ENCODE data around the gene ADGRB3.
"Not testable (repeated sequence)": the region's sequence is repeated elsewhere in the genome, so short reads cannot be mapped to it uniquely, and the experiment has no call there.

The ADGRB3 gene

DNA sequence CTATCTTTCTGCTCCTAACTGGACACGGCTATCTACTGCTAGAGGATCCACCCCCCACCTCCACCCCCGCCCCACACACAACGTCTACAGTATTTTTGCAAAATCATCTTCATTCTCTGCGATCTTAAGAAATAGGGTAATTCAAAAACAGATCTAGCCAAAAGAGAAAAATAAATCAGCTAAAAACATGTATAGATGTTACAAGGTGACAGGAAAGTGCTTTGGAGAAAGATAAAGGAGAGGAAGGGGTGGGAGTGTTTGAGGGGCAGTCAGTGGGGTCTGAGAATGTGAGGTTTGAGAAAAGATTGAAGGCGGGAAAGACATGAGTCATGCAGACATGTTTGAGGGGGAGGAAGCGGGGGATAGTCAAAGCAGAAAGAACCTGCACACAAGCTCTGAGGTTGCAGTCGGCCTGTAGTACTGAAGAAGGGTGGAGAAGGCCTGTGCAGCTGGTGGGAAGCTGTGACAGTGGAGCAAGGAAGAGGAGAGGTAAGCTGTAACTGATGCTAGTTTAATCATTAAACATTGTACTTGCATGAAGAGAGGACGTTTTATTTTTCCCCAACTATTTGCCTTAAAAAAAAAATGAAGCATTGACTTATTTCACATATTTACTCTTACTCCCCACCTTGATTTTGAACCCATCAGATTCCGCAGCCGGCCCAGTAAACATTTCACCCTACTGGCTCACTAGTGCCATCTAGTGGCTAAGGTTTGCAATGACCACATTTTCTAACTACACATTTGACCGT is 332.6 kb downstream of the ADGRB3 start:
- DNase-seq = peak; percentile 56

- no peak for DNase-seq
These were observed 333.2 kb downstream of the ADGRB3 start for GRCh38 chr6:68968301-68968649.

DNA sequence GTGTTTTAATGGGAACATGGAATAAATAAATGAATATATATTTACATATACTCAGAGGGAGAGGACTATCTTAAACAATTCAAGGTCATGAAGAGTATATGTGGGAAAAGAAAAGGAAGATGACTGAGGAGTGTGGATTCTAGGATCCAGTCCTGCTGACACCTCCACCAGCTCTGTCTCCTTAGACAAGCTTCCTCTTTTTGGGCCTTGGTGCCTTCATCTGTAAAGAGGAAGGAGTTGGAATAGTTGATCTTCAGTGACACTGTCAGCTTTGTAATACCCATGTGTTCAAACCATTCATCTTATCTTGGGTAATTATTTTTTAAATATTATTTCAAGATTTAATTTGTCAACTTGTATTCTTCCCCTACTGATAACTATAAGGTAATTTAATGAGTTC is 338.0 kb downstream of the ADGRB3 start:
- DNase-seq = no peak

GRCh38 chr6:68975064-68975463 is 340.0 kb downstream of the ADGRB3 start:
- no peak for DNase-seq

DNA sequence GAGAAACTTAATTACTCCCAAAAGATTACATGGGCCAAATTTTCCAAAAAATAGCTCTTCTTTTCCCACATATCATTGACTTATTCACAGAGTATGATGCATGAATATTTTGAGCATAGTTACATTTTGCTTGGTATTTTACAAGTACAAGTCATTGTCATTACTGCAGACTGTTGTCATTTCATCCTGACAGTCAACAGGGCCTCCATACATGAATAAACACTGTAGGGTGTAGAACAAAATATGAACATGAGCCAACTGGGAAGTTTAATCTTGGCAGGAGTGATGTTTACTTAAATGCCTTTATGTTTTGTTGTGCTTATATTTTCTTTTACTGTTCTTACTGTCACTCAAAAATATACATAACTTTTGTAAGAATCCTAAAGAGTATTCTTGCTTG is 340.7 kb downstream of the ADGRB3 start:
- DNase-seq = no peak

GRCh38 chr6:68976260-68976659 is 341.2 kb downstream of the ADGRB3 start:
- DNase-seq = no peak

- DNase-seq = no peak
These were observed 343.3 kb downstream of the ADGRB3 start for GRCh38 chr6:68978411-68978810.

DNA sequence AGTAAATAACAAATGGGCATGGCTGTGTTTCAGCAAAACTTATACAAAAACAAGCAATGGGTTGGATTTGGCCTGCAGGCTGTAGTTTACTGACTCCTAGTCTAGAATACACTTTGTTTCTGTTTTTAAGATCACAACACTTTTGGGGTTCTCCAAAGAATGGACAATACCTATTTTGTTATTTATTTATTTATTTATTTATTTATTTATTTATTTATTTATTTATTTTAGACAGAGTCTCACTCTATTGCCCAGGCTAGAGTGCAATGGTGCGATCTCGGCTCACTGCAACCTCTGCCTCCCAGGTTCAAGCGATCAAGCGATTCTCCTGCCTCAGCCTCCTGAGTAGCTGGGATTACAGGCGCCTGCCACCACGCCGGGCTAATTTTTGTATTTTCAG is 346.6 kb downstream of the ADGRB3 start:
- not testable (repeated sequence) for DNase-seq

- no peak for DNase-seq
These were observed 353.6 kb downstream of the ADGRB3 start for GRCh38 chr6:68988698-68989097.

GRCh38 chr6:68990317-68990716 is 355.2 kb downstream of the ADGRB3 start:
- no peak for DNase-seq

GRCh38 chr6:68993911-68994310 is 358.8 kb downstream of the ADGRB3 start:
- DNase-seq = no peak

GRCh38 chr6:68994521-68994920 is 359.4 kb downstream of the ADGRB3 start:
- DNase-seq = no peak

- DNase-seq = no peak
These were observed 370.1 kb downstream of the ADGRB3 start for GRCh38 chr6:69005199-69005598.

- no peak for DNase-seq
These were observed 372.7 kb downstream of the ADGRB3 start for GRCh38 chr6:69007781-69008180.

GRCh38 chr6:69012211-69012610 is 377.1 kb downstream of the ADGRB3 start:
- no peak for DNase-seq

DNA sequence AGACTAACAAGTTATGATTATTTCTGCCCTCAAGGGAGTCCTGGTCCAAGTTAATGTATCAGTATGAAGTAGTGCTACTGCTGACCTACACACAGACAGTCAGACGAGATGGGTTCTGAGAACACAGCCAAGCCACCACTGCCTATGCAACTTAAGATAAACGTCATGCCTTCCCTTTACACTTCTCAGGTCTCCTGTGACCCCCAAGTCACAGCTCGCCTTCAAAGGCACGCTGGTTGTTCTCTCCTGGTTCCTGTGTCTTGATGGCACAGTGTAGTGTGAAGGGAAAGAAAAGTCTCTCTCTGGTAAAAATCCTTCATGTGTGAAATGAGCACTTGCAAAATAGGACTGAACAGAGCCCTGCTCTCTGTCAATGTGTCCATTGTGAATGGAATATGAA is 377.8 kb downstream of the ADGRB3 start:
- DNase-seq = no peak

DNA sequence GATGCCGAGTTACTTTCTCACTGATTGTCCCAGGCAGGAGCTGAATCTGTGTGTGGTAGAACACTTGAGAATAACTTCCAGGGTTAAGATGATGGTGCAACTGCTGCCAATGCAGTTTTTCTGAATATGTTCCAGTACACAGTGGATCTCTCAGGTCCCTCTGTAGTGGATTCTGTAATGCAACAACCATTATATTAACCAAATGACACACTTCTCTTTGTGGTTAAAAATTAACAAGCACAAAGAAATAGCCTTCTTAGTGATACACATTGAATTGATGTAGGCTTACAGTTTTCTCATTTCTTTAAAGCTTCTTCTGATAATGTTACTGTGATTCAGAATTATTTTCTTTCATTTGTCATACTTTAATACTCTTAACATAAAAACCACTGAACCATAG is 383.8 kb downstream of the ADGRB3 start:
- DNase-seq = no peak

DNA sequence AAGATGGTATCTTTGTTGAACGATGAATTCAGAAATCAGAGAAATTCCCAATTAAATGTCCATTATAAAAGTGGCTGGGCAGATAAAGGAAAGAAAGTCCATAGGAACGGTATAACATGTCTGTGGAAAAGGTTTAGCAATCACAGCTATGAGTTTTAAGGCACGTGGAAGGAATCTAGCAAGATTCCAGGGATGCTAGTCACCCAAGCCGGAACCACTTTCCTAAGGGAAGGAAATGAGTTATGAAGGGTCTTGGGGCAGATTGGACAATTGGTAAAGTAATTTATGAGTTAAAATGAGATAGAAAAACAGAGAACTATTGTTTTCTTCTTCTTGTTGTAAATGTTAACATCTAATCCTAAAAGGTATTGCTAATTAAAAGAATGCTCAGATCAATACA is 384.8 kb downstream of the ADGRB3 start:
- DNase-seq = no peak

GRCh38 chr6:69022993-69023392 is 387.9 kb downstream of the ADGRB3 start:
- no peak for DNase-seq

- DNase-seq = no peak
These were observed 391.2 kb downstream of the ADGRB3 start for GRCh38 chr6:69026243-69026642.

- DNase-seq = no peak
These were observed 391.6 kb downstream of the ADGRB3 start for GRCh38 chr6:69026715-69027114.

GRCh38 chr6:69027861-69028260 is 392.8 kb downstream of the ADGRB3 start:
- no peak for DNase-seq

DNA sequence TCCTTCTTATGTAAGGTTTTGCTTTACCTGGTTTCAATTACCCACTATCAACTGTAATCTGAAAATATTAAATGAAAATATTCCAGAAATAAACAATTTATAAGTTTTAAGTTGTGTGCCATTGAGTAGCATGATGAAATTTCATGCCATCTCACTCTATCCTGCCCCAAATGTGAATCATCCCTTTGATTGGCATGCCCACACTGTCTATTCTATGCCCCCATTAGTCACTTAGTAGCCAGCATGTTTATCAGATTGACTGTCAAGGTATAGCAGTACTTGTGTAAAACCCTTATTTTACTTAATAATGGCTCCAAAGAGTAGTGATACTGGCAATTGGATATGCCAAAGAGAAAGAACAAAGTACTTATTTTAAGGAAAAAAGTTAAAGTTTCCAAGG is 403.8 kb downstream of the ADGRB3 start:
- DNase-seq = no peak

- no peak for DNase-seq
These were observed 407.2 kb downstream of the ADGRB3 start for GRCh38 chr6:69042297-69042696.

GRCh38 chr6:69044534-69044933 is 409.5 kb downstream of the ADGRB3 start:
- DNase-seq = no peak

- DNase-seq = no peak
These were observed 424.3 kb downstream of the ADGRB3 start for GRCh38 chr6:69059413-69059812.
